ENCODE data around the gene DNAJB14.
"Not testable (repeated sequence)": the region's sequence is repeated elsewhere in the genome, so short reads cannot be mapped to it uniquely, and the experiment has no call there.

DNAJB14 gene

DNA sequence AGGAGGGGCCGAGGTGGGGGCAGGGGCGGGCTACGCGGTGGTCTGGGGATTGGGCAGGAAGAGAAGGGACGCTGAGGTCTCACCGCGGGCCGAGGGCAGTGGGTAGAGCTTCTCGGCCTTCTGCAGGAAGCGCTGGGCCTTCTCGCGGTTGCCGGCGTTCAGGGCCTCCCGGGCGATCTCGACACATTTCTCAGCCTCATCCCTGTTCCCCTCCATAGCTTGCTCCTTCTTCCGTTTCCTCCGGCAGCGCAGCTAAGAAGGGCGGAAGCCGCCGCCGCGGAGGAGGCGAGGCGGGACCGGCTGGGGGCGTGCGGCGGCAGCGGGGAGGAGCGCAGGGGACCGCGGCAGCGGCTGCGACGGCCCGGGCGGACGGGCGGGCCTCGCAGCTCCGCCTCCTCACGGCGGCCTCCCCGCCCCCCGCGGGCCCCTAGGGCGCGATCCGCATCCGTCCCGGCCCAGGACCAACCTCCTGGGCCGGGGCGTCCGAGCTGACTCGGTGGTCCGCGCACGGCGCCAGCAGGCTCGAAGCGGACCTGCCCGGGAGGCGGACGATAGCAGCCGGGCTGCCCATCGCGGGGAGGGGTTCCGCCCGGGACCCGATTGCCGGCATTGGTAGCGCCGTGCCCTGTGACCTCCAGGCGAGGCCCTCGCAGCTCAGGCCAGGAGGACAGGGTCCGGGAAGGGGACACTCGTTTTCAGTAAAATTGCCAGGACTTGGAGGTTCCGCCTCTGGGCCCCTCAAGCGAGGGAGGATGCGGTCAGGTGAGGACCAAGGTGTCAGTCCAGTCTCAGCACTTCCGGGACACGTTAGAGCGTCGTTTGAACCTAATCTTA, at the start of gene DNAJB14:
DNAJB14 (minus strand) TSS at position 263 of the 834 bp plus-strand sequence; CDS start at position 216, 47 bp downstream.
- Mint-ChIP-seq H3K27ac (peak within 1 kb of the TSS; percentile 96 to 98), H3K9me3 (no peaks in the 10 kb centered on the region), H3K4me3 (peak within 1 kb of the TSS; percentile 97 to 99), H3K4me1 (peaks cover 44% of the 10 kb centered on the region), H3K27me3 (no peaks in the 10 kb centered on the region)
- DNase-seq: peak; percentile 79 to 82
- peak; percentile 57 for ATAC-seq

DNA sequence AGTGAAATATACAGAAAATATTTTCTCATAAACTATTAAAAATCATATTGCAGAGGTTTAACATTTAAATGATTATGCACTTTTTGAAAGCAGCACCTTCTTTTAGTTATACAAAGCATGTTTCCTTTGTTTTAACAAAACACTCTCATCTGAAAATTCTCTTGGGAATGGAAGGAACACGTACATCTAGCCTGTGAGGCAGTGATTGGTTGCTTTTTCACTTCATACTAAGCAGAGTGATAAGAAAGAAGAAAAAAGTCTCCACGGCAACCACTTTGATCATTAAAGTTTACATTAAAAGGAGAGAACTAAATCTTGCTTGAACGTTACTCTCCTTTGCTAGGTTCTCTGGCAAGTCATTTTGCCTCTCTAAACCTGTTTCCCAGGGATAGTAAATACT, 45.3 kb upstream of the DNAJB14 start:
- Mint-ChIP-seq H3K9me3 (no peaks in the 10 kb centered on the region), H3K4me3 (no peak overlapping the region), H3K4me1 (no peaks in the 10 kb centered on the region), H3K27me3 (peaks cover 4% of the 10 kb centered on the region), H3K27ac (no peak overlapping the region)
- ATAC-seq (no peak), DNase-seq (no peak)

DNA sequence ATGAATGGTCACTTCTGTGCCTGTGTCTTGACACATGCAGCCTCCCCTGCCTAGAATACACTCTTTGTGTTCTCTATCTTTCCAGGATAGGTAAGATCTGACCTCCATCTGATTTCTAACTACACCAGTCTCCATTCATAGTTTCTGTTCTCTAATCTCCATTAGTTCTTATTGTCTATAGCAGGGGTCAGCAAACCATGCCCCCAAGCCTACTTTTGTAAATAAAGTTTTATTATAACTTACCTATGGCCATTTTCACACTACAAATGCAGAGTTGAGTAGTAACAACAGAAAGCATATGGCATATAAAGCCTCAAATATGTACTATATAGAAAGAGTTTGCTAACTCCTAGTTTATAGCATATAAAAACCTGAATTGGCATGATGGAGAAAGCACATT, 41.3 kb upstream of the DNAJB14 start:
- no peak overlapping the region for H3K4me3 Mint-ChIP-seq
- no peak overlapping the region for H3K27ac Mint-ChIP-seq
- H3K9me3 Mint-ChIP-seq: no peaks in the 10 kb centered on the region
- DNase-seq (no peak), ATAC-seq (no peak)
- peaks cover 15% of the 10 kb centered on the region for H3K27me3 Mint-ChIP-seq
- H3K4me1 Mint-ChIP-seq: no peaks in the 10 kb centered on the region

DNA sequence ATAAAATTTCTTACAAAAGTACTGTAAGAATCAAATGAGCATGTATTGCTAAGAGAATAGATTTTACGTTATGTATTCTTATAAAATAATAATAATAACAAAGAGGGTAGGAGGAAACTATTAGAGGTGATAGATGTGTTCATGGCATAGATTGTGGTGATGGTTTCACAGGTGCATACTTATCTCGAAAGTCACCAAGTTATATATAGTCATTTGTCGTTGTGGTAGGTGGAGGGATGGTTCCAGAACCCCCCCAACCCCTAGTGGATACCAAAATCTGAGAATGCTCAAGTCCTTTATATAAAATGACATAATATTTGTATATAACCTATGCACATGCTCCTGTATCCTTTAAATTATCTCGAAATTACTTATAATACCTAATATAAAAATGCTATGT, 40.4 kb upstream of the DNAJB14 start:
- ATAC-seq (no peak), DNase-seq (no peak)
- Mint-ChIP-seq H3K4me3 (no peak overlapping the region), H3K9me3 (no peaks in the 10 kb centered on the region), H3K27ac (no peak overlapping the region), H3K4me1 (no peaks in the 10 kb centered on the region), H3K27me3 (peaks cover 15% of the 10 kb centered on the region)

DNA sequence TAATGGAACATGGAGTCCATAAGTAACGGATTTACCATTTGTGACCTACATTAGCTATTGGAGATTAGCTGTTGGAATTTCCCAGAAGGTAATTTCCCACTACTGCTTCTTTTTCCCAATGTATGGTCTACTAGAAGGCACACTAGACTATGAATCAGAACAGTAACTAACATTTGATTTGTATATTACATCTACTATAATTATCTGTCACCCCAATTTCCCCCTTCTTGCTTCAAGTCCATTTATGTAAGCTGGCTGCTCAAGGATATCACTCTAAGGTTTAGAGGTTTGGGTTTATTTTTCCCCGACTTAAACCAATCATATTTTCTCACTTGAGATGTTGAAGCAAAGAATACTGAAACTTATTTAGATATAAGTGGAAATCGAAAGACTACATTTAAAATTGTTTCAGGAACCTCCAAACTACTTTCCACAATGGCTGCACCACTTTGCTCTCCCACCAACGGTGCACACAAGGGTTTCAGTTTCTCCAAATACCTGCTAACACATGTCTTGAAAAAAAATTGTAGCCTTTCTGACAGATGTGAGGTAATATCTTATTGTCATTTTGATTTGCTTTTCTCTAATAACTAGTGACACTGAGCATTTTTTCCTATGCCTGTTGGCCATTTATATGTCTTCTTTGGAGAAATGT, 37.0 kb upstream of the DNAJB14 start:
- Mint-ChIP-seq H3K27me3 (peaks cover 15% of the 10 kb centered on the region), H3K27ac (no peak overlapping the region), H3K9me3 (no peaks in the 10 kb centered on the region), H3K4me1 (no peaks in the 10 kb centered on the region), H3K4me3 (no peak overlapping the region)
- no peak for DNase-seq
- no peak for ATAC-seq

DNA sequence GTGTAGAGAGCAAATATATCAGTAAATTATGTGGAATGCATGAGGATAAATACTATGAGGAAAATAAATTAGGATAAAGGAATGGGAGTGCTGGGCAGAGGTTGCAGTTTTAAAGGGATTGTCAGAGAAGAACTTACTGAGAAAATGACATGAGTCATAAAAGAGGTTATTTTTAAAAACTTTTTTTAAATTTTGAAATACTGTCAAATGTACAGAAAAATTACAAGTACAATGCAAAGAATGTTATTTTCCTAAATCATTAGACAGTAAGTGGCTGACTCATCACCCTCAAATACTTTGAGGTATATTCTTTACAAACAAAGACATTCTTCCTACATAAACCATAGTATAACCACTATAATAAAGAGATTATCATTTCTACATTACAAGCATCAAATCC, 33.5 kb upstream of the DNAJB14 start:
- Mint-ChIP-seq H3K27ac (no peak overlapping the region), H3K4me1 (no peaks in the 10 kb centered on the region), H3K9me3 (peaks cover 7 to 25% of the 10 kb centered on the region in 2 donors), H3K4me3 (no peak overlapping the region), H3K27me3 (peaks cover 14% of the 10 kb centered on the region)
- DNase-seq: no peak
- no peak for ATAC-seq

DNA sequence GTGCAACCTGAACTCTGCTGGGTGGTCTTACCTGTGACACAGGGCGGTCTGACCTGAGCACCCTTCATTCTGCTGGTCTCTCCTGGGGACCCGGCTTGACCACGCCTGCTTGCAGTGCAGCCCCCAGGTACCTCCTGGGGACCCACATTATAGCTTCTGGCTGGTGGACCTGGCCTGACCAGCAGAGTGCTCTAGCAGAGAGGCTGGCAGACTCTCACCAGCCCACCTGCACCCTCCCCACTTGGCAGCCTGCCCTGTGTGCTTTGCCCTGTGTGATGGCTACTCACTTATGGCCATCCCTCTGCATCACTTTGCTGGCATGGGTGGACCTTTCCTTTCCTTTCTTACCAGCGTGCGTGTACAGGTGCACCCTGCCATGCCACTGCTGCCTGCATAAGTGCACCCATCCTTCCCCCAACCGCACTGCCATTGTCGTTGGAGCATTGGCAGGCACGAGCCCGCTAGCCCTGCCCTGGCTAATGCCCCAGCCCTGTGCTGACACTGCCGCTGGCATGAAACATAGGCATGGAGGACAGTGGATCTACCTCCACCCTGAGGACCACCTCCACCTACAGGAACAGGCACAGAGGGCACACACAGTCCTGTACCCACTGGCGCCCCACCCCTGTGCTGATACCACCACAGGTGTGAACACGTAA, 25.2 kb upstream of the DNAJB14 start:
- Mint-ChIP-seq H3K9me3 (peaks cover 24 to 26% of the 10 kb centered on the region in 2 donors), H3K27ac (no peak overlapping the region), H3K4me1 (no peaks in the 10 kb centered on the region), H3K4me3 (no peak overlapping the region), H3K27me3 (no peaks in the 10 kb centered on the region)
- ATAC-seq (no peak), DNase-seq (no peak)

DNA sequence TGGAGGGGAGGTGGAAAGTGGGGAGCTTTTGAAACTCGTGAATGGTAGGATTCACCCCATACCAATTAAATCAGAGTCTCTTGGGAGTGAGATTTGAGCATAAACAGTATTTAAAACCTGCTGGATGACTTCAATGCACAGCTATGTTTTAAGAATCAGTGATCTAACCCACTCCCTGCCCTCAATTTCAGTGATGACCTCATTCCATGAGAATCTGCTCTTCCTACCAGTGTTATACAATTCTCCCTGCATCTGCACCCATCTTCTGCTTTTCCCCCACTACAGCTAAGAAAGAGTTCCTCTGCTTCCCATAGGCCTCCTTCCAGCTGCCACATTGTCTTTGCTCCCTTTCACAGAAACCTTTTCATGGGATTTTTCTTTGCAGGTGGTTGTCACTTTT, 21.9 kb upstream of the DNAJB14 start:
- no peak overlapping the region for H3K27ac Mint-ChIP-seq
- H3K4me3 Mint-ChIP-seq: no peak overlapping the region
- H3K27me3 Mint-ChIP-seq: no peaks in the 10 kb centered on the region
- ATAC-seq (no peak), DNase-seq (no peak)
- H3K9me3 Mint-ChIP-seq: peaks cover 0 to 6% of the 10 kb centered on the region in 2 donors
- peaks cover 20% of the 10 kb centered on the region for H3K4me1 Mint-ChIP-seq

DNA sequence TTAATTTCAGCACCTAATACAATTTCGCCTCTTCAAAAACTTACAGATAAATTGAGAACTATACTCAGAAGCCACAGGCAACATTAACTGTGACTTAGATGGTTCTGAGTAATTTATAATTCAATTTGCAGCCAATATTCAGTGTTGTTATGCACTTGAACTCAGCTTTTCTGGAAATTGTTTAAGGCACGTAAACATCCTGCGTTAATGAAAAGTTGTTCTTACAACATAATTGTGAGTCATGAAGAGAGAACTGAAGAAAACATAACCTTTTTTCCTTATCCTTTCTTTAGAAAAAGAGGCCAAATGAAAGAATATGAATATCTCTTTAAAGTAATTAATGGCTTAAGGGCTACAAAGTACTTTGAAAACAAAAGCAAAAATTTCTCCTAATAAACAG, 20.3 kb upstream of the DNAJB14 start:
- Mint-ChIP-seq H3K27me3 (no peaks in the 10 kb centered on the region), H3K4me1 (peaks cover 20% of the 10 kb centered on the region), H3K4me3 (no peak overlapping the region), H3K27ac (no peak overlapping the region), H3K9me3 (no peaks in the 10 kb centered on the region)
- DNase-seq: no peak
- ATAC-seq: no peak

DNA sequence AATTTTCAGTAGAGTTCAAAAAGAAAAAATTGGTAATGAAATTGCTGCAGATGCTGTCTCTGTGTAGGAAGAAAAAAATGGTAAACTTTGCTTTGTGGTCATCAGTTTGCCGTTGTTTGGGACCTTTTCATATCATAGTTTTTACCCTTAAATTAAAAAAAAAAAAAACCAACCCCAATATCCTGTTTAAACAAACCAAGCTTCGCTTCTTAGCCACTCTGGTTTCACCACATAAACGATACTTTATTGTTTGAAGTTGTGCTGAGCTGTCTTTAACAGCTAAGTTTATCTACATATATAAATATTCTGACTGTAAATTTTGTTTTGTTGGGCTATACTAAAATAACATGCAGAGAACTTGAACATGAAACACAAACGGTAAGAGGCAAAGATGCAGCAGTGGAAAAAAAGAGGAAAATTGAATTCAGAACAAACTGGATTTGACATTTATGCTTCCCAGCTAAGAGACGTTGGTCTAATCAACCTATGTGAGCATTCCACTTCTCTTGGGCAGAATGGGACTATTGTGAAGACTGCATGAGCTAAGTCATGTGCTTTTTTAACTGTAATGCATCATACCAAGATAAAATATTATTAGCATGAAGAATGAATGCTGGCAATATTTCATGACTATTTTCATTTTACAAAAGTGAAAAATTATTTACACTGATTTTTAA, 19.4 kb upstream of the DNAJB14 start:
- DNase-seq (no peak), ATAC-seq (no peak)
- no peaks in the 10 kb centered on the region for H3K27me3 Mint-ChIP-seq
- H3K4me1 Mint-ChIP-seq: peaks cover 20% of the 10 kb centered on the region
- H3K9me3 Mint-ChIP-seq: no peaks in the 10 kb centered on the region
- H3K4me3 Mint-ChIP-seq: peak overlapping the region in 1 of 2 donors; percentile 18
- H3K27ac Mint-ChIP-seq: no peak overlapping the region

DNA sequence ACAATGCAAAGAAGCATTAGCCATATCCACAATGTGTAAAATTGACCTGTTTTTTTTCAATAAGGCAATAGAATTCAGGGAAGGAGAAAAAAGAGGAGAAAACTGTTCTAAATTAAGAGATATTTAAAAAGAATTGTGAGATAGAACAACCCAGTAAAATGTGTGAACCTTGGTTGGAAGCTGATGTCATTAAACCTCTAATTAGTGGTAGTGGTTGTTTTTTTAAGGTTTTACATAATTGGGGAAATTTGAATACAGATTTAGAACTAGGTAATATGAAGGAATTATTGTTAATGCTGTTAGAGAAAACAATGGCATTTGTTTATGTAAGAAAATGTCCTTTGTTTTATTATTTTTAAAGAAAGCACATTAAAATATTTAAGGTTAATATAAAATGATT, 18.8 kb upstream of the DNAJB14 start:
- H3K4me3 Mint-ChIP-seq: no peak overlapping the region
- H3K9me3 Mint-ChIP-seq: no peaks in the 10 kb centered on the region
- no peak overlapping the region for H3K27ac Mint-ChIP-seq
- ATAC-seq (no peak), DNase-seq (no peak)
- H3K4me1 Mint-ChIP-seq: peaks cover 20% of the 10 kb centered on the region
- H3K27me3 Mint-ChIP-seq: no peaks in the 10 kb centered on the region

DNA sequence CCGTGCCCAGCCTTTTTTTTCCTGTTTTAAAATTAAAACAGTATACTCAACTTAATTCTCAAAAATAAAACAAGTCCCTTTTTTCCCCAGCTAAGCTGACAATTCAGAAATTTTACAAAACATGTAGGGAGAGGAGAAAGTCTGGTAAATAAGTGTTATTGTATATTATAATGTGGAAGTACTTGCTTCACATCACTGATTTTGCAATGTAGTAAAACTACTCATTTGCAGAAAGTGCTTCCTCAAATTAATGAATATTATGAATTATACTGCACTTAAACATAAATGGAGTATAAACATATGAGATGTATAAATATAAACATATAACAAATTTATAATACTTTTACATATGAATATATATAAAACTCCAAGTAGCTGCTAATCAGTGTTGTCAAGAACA, 15.3 kb upstream of the DNAJB14 start:
- no peak overlapping the region for H3K27ac Mint-ChIP-seq
- peaks cover 20% of the 10 kb centered on the region for H3K4me1 Mint-ChIP-seq
- DNase-seq (no peak), ATAC-seq (no peak)
- H3K9me3 Mint-ChIP-seq: peaks cover 8% of the 10 kb centered on the region in 2 donors
- H3K4me3 Mint-ChIP-seq: no peak overlapping the region
- no peaks in the 10 kb centered on the region for H3K27me3 Mint-ChIP-seq

DNA sequence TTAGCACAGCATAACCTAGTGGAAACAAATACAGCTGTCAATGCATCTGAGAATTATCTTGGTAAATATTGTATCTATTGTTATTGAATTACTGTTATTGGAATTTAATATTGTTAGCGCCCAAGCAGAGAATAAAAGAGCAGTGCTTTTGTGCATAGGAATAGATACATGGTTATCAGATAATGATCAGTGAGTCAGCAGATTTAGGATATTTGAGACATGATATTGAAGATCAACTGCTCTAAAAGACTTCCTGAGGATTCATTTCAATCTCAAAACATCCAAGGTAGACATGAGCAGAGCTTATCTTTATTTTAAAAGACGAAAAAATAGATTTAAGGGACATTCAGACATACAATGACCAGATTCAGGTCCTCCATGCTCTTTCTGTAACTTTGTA, 14.2 kb upstream of the DNAJB14 start:
- Mint-ChIP-seq H3K27me3 (no peaks in the 10 kb centered on the region), H3K4me3 (no peak overlapping the region), H3K27ac (no peak overlapping the region), H3K9me3 (peaks cover 8 to 11% of the 10 kb centered on the region in 2 donors), H3K4me1 (peaks cover 16% of the 10 kb centered on the region)
- ATAC-seq (no peak), DNase-seq (no peak)

DNA sequence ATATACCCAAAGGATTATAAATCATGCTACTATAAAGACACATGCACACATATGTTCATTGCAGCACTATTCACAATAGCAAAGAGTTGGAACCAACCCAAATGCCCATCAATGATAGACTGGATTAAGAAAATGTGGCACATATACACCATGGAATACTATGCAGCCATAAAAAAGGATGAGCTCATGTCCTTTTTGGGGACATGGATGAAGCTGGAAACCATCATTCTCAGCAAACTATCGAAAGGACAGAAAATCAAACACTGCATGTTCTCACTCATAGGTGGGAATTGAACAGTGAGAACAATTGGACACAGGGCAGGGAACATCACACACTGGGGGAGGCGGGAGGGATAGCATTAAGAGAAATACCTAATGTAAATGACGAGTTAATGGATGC, 11.8 kb upstream of the DNAJB14 start:
- ATAC-seq, H3K27ac Mint-ChIP-seq: not testable (repeated sequence)

DNA sequence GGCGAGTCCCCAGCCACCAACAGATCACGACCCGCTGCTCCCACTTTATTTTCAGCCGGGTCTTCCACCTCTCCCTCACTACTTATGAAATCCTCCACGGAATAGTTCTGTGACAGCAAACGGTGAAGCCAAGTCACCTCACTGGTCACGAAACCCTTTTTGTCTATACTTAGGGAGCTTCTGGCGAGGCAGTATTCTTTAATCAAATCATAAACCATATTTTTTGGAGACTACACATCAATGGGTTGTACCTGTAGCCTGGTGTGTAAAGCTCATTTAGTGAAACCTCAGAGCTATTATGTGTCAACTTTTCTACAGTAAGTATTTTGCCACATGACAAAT, 4.5 kb upstream of the DNAJB14 start:
- Mint-ChIP-seq H3K27ac (no peak overlapping the region), H3K27me3 (no peaks in the 10 kb centered on the region), H3K9me3 (peaks cover 0 to 4% of the 10 kb centered on the region in 2 donors), H3K4me1 (peaks cover 21% of the 10 kb centered on the region), H3K4me3 (no peak overlapping the region)
- ATAC-seq: no peak
- no peak for DNase-seq

More for the DNA sequence above, 11.8 kb upstream of the DNAJB14 start:
- H3K4me1 Mint-ChIP-seq, H3K27me3 Mint-ChIP-seq, DNase-seq, H3K4me3 Mint-ChIP-seq: not testable (repeated sequence)
- peaks cover 8 to 12% of the 10 kb centered on the region in 2 donors for H3K9me3 Mint-ChIP-seq

All from stimulated activated naive CD8-positive, alpha-beta T cell treated with anti-CD3 and anti-CD28 coated beads, Interleukin-15, amount 100 ng/mL, for 72 hours (primary cell).